ACC112 (cell line): Measurements from ENCODE around the gene ANKRD9.
"Not testable (repeated sequence)": the region's sequence is repeated elsewhere in the genome, so short reads cannot be mapped to it uniquely, and the experiment has no call there.

ENCODE experiments used
- H2AFZ ChIP-seq: fragments of 200-600 bp; sonication (generic); one replicate; pipeline ENCODE4 v1.6.0; 2017; ENCODE audit warnings: antibody characterized with exemption, low read length; ENCODE audit not compliant: unreplicated experiment
- H3K27ac ChIP-seq: fragments of 200-600 bp; sonication (generic); 2 replicates; pipeline ENCODE4 v1.5.1; 2014; ENCODE audit warnings: low read depth, mild to moderate bottlenecking, antibody characterized with exemption, low read length, moderate library complexity
- H3K27me3 ChIP-seq: fragments of 200-600 bp; sonication (generic); 2 replicates; pipeline ENCODE4 v1.6.1; 2014; ENCODE audit warnings: mild to moderate bottlenecking, antibody characterized with exemption, low read length, moderate library complexity, mixed read lengths; ENCODE audit not compliant: insufficient read depth
- H3K36me3 ChIP-seq: fragments of 200-600 bp; sonication (generic); 2 replicates; pipeline ENCODE4 v1.6.1; 2016; ENCODE audit warnings: mild to moderate bottlenecking, antibody characterized with exemption, low read length, moderate library complexity, mixed read lengths; ENCODE audit not compliant: insufficient read depth
- H3K4me1 ChIP-seq: fragments of 200-600 bp; sonication (generic); one replicate; pipeline ENCODE4 v1.6.1; 2016; ENCODE audit warnings: low read length, mixed read lengths; ENCODE audit not compliant: insufficient read depth, unreplicated experiment, control insufficient read depth
- H3K4me3 ChIP-seq: fragments of 200-600 bp; sonication (generic); 2 replicates; pipeline ENCODE4 v1.5.1; 2014; ENCODE audit warnings: mild to moderate bottlenecking, low read depth, low read length
- H3K79me2 ChIP-seq: fragments of 200-600 bp; sonication (generic); one replicate; pipeline ENCODE4 v1.6.0; 2016; ENCODE audit warnings: low read length; ENCODE audit not compliant: control insufficient read depth, unreplicated experiment, insufficient read depth

ANKRD9 gene

GRCh38 chr14:102509746-102510615 is at the start of gene ANKRD9:
ANKRD9 (minus strand) TSS chr14:102509776; CDS start chr14:102507889, 1,887 bp downstream.
- Histone ChIP-seq H3K27ac (peak within 1 kb of the TSS; percentile 30; the same call in 1 of the 2 replicates), H3K27me3 (no peaks in the 10 kb centered on the region), H2AFZ (peak within 1 kb of the TSS; percentile 91), H3K4me1 (peaks cover 8% of the 10 kb centered on the region), H3K36me3 (no peaks in the 10 kb centered on the region), H3K4me3 (peak within 1 kb of the TSS; percentile 79), H3K79me2 (no peaks in the 10 kb centered on the region)

DNA sequence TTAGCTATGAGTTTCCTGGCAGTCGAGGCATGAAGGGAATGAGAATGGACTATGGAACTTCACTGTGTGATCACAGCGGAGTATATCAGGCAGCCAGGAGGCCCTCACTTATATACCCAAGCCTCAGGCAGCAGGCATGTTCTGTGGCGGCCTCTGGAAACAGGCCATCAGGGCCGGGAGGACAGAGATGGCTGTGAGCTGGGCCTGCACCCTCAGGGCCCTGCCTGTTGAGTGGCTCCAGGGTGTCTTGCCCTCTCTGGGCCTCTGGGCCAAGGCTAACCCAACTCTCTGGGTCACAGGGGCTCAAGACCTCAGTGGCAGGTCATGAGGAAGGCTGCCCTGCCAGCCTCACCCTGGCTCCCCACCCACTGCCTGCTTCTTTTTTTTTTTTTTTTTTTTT is 49.0 kb upstream of the ANKRD9 start:
- Histone ChIP-seq H3K79me2 (no peaks in the 10 kb centered on the region), H3K4me3 (no peak overlapping the region), H3K36me3 (no peaks in the 10 kb centered on the region), H3K27me3 (no peaks in the 10 kb centered on the region), H3K4me1 (peaks cover 5% of the 10 kb centered on the region), H3K27ac (no peak overlapping the region), H2AFZ (no peak overlapping the region)

GRCh38 chr14:102557434-102558226 is 48.1 kb upstream of the ANKRD9 start:
- Histone ChIP-seq H2AFZ (no peak overlapping the region), H3K27ac (no peak overlapping the region), H3K4me3 (no peak overlapping the region), H3K36me3 (no peaks in the 10 kb centered on the region), H3K79me2 (no peaks in the 10 kb centered on the region), H3K4me1 (peaks cover 10% of the 10 kb centered on the region), H3K27me3 (no peaks in the 10 kb centered on the region)

- H3K27ac ChIP-seq, result no peak overlapping the region
- peaks cover 22% of the 10 kb centered on the region for H3K4me1 ChIP-seq
- H3K4me3 ChIP-seq, result peak overlapping the region; percentile 85; the same call in 1 of the 2 replicates
Observed at GRCh38 chr14:102556098-102556677, 46.6 kb upstream of the ANKRD9 start.

GRCh38 chr14:102554821-102555819 is 45.5 kb upstream of the ANKRD9 start:
- Histone ChIP-seq H3K79me2 (no peaks in the 10 kb centered on the region), H3K4me3 (peak overlapping the region; percentile 85), H3K36me3 (no peaks in the 10 kb centered on the region), H3K4me1 (peaks cover 22% of the 10 kb centered on the region), H2AFZ (peak overlapping the region; percentile 77), H3K27ac (no peak overlapping the region; the same call in 1 of the 2 replicates), H3K27me3 (no peaks in the 10 kb centered on the region)

More at GRCh38 chr14:102556098-102556677, 46.6 kb upstream of the ANKRD9 start:
- Histone ChIP-seq H2AFZ (no peak overlapping the region), H3K36me3 (no peaks in the 10 kb centered on the region), H3K27me3 (no peaks in the 10 kb centered on the region), H3K79me2 (no peaks in the 10 kb centered on the region)

DNA sequence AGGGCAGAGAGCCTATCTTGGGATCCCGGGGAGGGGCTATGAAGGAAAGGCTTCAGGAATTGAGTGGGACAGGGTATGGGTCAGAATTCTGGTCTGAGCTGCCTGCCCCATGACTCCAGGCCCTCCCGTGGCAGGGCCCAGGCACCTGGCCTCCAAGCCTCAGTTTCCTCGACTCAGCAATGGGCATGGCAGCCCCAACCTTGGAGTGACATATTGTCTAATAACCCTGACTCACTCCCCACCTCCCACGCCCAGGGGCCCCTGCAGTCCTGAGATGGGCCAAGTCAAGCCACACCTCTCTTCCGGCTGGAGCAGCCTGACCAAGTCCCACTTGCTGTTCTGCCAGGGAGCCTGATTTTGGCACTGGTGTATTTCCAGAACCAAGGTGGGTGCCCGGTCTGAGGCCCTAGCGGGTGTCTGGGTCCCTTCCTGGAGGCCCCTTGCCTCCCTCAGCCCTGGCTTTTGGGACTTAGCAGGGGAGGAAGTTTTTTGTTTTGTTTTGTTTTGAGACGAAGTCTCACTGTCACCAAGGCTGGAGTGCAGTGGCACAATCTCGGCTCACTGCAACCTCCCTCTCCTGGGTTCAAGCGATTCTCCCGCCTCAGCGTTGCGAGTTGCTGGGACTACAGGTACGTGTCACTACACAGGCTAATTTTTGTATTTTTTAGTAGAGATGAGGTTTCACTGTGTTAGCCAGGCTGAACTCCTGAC is 42.6 kb upstream of the ANKRD9 start:
- peak overlapping the region; percentile 42 for H3K27ac ChIP-seq
- no peaks in the 10 kb centered on the region for H3K36me3 ChIP-seq
- no peaks in the 10 kb centered on the region for H3K27me3 ChIP-seq
- H3K4me1 ChIP-seq, result peaks cover 22% of the 10 kb centered on the region
- peak overlapping the region; percentile 67 for H3K4me3 ChIP-seq
- H3K79me2 ChIP-seq, result no peaks in the 10 kb centered on the region
- peak overlapping the region; percentile 20 for H2AFZ ChIP-seq

- not testable (repeated sequence) for H3K27ac ChIP-seq, H2AFZ ChIP-seq, H3K36me3 ChIP-seq, H3K27me3 ChIP-seq, H3K79me2 ChIP-seq, H3K4me3 ChIP-seq
- peaks cover 22% of the 10 kb centered on the region for H3K4me1 ChIP-seq
Observed at GRCh38 chr14:102550927-102551401, 41.4 kb upstream of the ANKRD9 start.

DNA sequence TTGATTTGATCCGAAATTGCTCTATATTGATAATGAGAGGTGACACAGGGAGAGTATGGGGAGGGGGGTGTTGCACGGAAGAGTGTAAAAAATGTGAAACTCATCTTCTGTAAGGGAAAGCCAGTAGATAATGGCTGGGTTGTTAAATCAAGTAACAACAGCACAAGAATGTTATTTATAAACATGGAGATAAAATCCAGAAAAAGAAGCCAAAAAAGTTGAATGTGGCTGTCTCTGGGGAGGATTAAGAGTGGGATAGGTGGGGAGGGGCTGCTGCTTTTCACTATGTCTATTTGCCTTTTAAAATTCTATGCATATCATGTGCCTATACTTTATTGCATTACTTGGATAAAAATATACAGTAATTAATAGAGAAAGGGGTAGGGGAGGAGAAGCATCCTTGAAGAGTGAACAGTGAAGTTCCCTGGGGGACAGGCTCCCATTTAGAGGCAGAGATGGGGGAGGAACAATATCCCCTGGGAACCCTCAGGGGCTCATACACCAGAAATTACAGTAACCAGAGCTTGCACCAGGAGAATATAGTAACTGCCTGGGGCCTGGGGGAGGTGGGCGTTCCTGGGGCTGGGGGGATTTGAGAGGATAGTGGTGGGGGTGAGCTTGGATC is 39.2 kb upstream of the ANKRD9 start:
- H3K4me1 ChIP-seq, result peaks cover 17% of the 10 kb centered on the region
- H3K27ac ChIP-seq, result no peak overlapping the region

More for the DNA sequence above, 39.2 kb upstream of the ANKRD9 start:
- Histone ChIP-seq H2AFZ (no peak overlapping the region), H3K36me3 (no peaks in the 10 kb centered on the region), H3K79me2 (no peaks in the 10 kb centered on the region), H3K4me3 (no peak overlapping the region), H3K27me3 (peaks cover 20% of the 10 kb centered on the region)
